Liver (tissue), 3 donors: ENCODE data around the gene PTPRN2.

Source experiments
- ATF3 ChIP-seq: IDR thresholded peaks from 2 replicates; pipeline ENCODE4 v1.6.1; 2016; ENCODE audit warnings: antibody characterized with exemption
- CTCF ChIP-seq: fragments of 150-350 bp; IDR thresholded peaks from 2 replicates; pipeline ENCODE4 v1.5.1; 2017; ENCODE audit warnings: improper control_type of control experiment, low read depth, low read length; ENCODE audit not compliant: missing input control
- EGR1 ChIP-seq, 2 donors: IDR thresholded peaks; 2 replicates each; pipeline ENCODE4 v1.6.1; 2016 to 2018; ENCODE audit warnings: antibody characterized with exemption in 2 of 2, low read depth in 2 of 2
- GABPA ChIP-seq, 2 donors: IDR thresholded peaks in 1 of 2; conservative IDR thresholded peaks in 1 of 2; 2 replicates each; pipeline ENCODE4 v1.6.1; 2016; ENCODE audit warnings: antibody characterized with exemption in 2 of 2, mild to moderate bottlenecking in 1 of 2, moderate library complexity in 1 of 2
- JUND ChIP-seq, 2 donors: IDR thresholded peaks; 2 replicates each; pipeline ENCODE4 v1.6.1; 2016; ENCODE audit warnings: antibody characterized with exemption in 2 of 2
- RAD21 ChIP-seq, 2 donors: IDR thresholded peaks; 2 replicates each; pipeline ENCODE4 v1.6.1; 2016; ENCODE audit warnings: antibody characterized with exemption in 2 of 2, mild to moderate bottlenecking in 2 of 2
- SP1 ChIP-seq: IDR thresholded peaks from 2 replicates; pipeline ENCODE4 v1.6.1; 2018; ENCODE audit warnings: antibody characterized with exemption, mild to moderate bottlenecking
- YY1 ChIP-seq: IDR thresholded peaks from 2 replicates; pipeline ENCODE4 v1.6.1; 2016; ENCODE audit warnings: antibody characterized with exemption, mild to moderate bottlenecking
- donor health status: healthy.
- donor health status: healthy.

GRCh38 chr7:157897681-157898080, 689.9 kb downstream of the PTPRN2 start:
- no peak for TF ChIP-seq CTCF
- no peak for TF ChIP-seq GABPA (IDR thresholded peaks at IDR 0.05 in 1 of 2, conservative IDR thresholded peaks at IDR 0.05 in 1 of 2)
- no peak for TF ChIP-seq RAD21 (IDR thresholded peaks at IDR 0.05)
- TF ChIP-seq JUND (IDR thresholded peaks at IDR 0.05), result no peak
- TF ChIP-seq EGR1 (IDR thresholded peaks at IDR 0.05; ENCODE audit: low read depth in 2 of 2), result no peak
- no peak for TF ChIP-seq ATF3
- TF ChIP-seq YY1, result no peak
- no peak for TF ChIP-seq SP1
